GM21825 (cell line): ENCODE results near the gene KRTAP5-1.
"Not testable (repeated sequence)": the region's sequence is repeated elsewhere in the genome, so short reads cannot be mapped to it uniquely, and the experiment has no call there.

Experiments
- ATAC-seq: cut with Tn5 transposase; IDR thresholded peaks from one replicate; pipeline ENCODE4 v1.9.1; 2021; ENCODE audit warnings: mild to moderate bottlenecking, moderate library complexity; ENCODE audit not compliant: unreplicated experiment

Gene KRTAP5-1

DNA sequence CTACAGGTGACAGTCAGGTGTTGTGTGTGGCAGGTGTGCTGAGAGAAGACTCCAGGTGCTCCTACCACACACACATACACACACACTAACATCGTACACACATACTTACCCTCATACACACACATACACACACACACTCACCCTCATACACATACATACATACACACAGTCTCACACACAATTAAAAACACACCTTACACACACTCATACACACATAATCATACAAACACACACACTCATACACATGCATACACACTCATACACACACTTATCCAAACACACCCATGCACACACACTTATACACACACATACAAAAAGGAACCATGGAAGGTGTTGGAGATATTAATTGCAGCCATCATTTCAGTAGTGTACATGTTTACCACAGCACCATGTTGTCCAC, 18.5 kb upstream of the KRTAP5-1 start:
- no peak for ATAC-seq

DNA sequence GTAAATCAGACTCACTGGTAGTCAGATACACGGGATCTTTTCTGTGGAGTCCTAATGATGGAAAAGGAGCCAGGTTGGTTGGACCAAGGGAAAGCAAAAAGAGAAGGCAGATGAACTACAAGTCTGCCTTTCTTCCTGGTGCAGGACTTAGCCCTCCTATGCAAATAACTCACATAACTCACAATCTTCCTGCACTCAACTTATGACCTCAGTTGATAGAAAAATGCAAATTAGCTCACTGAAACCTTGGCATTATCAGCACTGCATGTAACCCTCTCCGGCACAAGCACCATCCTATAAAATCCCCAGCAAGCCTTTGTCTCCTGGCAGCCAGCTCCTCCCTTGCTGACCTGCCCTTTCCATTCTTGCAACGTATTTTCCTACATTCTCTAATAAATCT, 16.6 kb upstream of the KRTAP5-1 start:
- ATAC-seq: not testable (repeated sequence)

DNA sequence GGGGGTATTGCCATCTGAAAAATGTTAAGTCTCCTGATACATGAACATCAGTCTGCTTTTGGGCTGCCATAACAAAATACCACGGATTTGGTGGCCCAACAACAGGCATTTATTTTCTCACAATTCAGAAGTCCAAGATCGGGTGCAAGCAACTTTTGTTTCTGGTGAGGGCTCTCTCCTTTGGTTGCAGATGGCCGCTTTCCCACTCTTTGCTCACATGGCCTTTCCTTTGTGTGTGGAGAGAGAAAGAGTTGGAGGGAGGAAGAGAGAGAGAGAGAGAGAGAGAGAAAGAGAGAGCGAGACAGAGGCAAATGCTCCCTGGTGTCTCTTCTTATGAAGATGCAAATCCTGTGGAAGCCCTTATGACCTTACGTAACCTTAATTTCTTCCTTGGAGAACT, 15.5 kb upstream of the KRTAP5-1 start:
- no peak for ATAC-seq

DNA sequence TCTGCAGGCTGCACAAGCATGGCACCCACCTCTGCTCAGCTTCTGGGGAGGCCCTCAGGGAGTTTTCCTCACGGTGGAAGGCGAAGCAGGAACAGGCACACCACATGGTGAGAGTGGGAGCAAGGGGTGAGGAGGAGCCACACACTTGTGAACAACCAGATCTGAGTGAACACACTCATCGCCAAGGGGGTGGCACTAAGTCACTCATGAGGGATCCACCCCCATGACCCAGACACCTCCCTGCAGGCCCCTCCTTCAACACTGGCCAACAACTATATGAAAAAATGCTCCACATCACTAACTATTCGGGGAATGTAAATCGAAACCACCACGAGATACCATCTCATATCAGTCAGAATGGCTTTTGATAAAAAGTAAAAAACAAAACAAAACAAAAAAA, 13.7 kb upstream of the KRTAP5-1 start:
- ATAC-seq: no peak

DNA sequence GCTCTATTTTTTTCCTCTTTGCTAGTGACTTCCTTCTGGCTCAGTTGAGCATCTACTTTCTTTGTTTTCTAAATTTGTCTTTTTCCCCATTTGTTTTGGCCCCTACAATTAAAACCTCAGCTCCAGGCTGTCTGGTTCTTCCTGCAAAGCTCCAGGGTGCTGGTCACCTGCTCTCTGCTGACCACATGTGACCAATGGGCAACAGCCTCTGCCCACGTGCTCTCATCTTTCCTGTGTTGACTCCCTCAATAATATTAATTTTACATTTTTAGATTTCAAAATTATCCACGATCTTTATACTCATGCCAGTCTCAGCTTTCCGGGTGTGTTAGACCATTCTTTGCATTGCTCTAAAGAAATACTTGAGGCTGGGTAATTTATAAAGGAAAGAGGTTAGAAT, 13.3 kb upstream of the KRTAP5-1 start:
- not testable (repeated sequence) for ATAC-seq

DNA sequence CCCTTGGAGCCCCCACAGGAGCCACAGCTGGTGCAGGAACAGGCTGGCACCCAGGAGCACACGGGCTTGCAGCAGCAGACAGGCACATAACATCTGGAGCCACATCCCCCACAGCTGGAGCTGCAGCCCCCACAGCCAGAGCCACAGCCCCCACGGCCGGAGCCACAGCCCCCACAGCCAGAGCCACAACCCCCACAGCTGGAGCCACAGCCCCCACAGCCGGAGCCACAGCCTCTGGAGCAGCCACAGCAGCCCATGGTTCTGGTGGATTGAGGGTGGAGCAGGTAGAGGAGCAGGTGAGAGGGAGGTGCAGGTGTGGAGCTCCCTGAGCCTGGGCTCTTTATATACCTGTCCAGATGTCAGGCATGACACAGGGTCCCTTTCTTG, 12.9 kb upstream of the KRTAP5-1 start, which contains the start of gene KRTAP5-2:
Gene KRTAP5-2 (minus strand): TSS at position 301 of the 387 bp plus-strand sequence. CDS start 44 bp downstream, at position 257.
- ATAC-seq: no peak

DNA sequence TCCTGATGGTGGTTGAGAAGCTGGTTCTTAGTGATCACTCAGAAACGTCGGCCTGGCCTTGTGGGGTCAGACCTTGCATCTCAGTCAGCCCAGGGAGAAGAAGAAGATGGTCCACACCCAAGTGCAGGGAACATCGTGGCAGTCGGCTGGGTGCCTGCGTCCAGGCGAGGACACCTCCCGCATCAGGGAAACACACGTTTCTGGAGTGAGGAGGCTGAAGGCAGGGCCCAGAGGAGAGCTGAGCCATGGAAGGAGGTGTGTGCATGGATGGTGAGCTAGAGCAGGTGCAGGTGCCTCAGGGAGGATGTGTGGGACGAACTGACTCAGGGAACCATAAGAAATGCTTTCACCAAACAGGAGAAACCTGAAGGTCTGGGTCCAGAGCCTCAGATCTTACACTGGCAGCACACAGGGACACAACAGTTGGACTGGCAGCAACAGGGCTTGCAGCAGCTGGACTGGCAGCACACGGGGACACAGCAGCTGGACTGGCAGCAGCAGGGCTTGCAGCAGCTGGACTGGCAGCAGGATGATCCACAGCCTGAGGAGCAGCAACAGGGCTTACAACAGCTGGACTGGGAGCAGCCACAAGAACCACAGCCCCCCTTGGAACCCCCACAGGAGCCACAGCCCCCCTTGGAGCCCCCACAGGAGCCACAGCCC, 12.4 kb upstream of the KRTAP5-1 start:
- no peak for ATAC-seq

DNA sequence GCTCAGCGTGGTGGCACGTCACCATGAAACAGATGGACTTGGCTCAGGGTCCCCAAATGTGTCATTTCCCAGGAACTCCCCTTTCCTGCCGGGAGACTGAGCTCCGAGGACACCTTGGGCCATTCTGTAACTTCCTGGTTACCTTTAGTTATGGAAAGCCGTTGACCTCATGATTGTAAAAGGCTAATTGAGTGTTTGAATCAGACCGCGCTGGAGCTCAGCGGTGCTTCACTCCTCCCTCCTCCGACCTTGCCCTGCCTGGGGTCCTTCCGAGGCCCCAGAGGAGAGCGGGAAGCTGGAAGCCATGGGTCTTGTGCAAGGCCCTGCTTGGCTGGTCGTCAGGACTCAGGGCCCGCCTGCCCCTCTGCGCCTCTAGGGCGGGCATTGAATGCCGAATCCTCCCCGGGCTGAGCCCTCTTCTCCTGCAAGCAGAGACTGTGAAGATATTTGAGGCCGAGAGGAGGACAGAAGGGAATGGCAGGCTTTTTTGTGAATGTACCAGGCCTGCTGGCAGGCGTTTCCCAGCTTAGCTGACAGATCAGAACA, 11.6 kb upstream of the KRTAP5-1 start:
- not testable (repeated sequence) for ATAC-seq

DNA sequence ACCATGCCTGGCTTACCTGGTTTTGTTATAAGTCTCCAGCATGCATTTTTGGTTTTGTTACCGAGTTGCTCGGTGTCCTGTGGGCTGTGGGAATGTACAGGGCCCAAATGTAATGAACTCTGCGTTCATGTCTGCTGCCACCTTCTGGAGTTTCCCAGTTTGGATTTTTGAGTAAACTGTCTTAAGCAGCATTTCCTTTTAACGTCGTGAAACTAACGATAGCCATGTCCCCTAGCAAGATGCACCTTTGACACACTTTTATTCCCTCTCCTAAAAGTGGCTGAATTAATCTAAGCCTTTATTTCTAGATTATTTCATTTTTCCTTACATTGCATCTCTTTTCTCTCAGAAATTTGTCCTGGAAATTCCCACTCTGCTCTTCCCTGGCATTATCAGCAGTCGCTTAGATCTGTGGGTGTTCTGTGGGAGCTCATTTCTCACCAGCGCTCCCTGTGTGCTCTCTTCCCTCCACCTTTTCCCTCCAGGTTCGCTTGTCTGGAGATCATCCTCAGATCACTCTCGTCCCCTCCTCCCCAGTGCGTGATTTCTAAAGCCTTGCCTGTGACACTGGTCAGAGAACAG, 11.0 kb upstream of the KRTAP5-1 start:
- not testable (repeated sequence) for ATAC-seq

DNA sequence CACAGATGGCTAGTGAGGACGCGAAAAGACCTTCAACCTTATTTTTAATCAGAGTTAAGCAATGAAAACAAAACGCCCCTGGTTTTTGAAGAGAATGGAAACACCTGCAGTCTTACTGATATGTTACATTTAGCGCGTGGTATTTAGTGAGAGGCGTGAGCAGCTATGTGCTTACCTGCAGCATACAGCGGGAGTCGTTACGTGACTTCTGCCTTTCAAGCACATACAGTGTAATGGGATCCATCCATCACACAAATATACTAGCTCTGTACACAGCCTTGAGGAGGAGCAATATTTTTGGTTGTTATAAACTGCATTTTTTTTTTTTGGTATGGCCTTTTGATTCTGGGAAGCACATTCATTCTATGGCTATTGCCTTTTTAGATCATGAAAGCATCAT, 7.5 kb upstream of the KRTAP5-1 start:
- ATAC-seq: no peak

DNA sequence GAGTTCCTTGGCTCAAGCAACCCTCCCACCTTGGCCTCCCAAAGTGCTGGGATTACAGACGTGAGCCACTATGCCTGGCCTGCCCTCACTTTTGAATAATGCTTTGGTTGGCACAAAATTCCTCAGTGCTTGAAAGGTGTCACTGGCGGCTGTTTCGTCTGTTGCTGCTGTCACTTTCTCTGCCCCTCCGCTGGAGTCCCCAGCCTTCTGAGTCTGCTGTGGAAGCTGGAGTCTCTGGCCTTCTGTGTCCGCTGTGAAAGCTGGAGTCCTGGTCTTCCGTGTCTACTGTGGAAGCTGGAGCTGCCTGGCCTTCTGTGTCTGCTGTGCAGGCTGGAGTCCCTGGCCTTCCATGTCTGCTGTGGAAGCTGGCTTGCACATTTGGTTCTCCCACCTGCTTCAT, 4.9 kb upstream of the KRTAP5-1 start:
- ATAC-seq: no peak

DNA sequence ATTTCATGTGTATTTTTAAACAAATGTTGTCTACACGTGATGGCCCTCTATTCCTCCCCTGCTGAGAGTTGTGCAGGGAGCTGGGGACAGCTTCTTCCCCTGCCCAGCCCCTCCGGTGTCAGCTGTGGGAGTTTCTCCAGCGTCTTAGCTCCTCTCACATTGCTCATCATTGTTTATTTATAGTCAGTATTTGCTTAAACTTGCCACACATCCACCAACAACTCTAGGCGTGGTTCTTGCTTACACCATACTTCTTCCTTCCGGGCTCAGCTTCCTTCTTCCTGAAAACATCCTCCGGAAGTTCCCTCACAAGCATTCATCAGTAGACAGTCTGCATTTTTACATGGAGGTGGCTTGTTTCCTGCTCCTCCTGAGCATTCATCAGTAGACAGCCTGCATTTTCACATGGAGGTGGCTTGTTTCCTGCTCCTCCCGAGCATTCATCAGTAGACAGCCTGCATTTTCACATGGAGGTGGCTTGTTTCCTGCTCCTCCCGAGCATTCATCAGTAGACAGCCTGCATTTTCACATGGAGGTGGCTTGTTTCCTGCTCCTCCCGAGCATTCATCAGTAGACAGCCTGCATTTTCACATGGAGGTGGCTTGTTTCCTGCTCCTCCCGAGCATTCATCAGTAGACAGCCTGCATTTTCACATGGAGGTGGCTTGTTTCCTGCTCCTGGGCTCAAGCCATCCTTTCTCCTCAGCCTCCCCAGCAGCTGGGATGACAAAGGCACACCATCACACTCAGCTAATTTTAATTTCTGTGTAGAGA, 4.3 kb upstream of the KRTAP5-1 start:
- not testable (repeated sequence) for ATAC-seq

DNA sequence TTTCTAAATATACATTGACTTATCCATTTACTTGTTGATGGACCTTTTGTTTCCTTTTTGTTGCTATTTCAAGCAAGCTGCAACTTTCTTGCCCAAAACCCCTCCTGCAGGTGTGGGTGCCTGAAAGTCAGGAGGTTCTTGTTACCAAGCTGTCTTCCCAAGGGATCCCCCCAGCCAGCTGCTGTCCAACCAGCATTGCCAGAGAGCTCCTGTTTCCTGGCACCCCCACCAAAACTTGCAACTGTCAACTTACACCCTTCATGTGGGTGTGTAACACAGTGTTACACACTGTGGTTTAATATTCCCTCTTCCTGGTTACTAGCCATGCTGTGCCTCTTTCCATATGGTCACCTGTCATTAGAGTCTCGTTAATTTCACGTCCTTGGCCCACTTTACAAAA, 1.6 kb upstream of the KRTAP5-1 start:
- no peak for ATAC-seq

DNA sequence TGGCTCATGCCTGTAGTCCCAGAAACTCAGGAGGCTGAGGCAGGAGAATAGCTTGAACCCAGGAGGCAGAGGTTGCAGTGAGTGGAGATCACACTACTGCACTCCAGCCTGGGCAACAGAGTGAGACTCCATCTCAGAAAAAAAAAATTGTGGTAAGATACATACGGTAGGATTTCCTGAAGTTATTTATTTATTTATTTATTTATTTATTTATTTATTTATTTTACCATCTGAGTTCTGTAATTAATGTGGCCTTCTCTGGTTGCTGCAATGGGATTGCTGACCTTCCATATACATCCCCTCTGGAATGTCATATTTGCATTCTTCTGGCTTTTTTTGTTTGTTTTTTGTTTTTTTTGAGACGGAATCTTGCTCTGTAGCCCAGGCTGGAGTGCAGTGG, 2.2 kb downstream of the KRTAP5-1 start:
- ATAC-seq: not testable (repeated sequence)

DNA sequence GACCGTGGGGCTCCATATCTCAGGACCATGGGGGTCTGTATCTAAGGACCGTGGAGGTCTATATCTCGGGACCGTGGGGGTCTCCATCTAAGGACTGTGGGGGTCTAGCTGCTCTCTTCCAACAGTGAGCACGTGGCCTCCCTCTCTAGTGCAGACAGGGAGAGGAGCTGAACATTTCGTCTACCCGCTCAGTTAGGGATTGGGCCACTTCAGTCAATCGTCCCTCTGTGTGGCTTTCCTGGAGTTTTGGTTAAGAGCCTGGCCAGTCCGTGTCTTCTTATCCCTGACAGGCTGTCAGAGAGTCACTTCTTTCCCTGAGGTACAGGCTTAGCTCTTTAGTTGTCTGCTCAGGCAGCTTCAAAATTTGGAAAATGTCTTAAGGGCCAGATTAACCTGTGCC, 3.1 kb downstream of the KRTAP5-1 start:
- no peak for ATAC-seq

DNA sequence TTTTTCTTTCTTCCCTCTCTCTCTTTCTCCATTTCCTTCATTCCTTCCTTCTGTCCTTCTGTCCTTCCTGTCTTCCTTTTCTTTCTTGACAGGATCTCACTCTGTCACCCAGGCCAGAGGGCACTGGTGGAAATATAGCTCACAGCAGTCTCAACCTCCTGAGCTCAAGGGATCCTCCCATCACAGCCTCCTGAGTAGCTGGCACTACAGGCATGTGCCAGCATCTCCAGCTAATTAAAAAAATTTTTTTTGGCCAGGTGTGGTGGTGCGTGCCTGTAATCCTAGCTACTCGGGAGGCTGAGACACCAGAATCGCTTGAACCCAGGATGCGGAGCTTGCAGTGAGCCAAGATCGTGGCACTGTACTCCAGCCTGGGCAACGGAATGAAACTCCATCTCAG, 8.3 kb downstream of the KRTAP5-1 start:
- no peak for ATAC-seq

DNA sequence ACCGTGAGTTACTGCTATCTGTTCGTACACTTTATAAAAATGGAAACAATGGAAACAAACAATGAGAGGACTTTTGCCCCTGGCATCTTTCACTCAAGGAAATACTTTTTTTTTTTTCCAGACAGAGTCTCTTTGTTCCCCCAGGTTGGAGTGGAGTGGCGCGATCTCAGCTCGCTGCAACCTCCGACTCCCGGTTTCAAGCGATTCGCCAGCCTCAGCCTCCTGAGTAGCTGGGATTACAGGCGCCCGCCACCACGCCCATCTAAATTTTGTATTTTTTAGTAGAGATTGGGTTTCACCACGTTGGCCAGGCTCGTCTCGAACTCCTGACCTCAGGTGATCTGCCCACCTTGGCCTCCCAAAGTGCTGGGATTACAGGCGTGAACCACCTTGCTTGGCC, 9.3 kb downstream of the KRTAP5-1 start:
- not testable (repeated sequence) for ATAC-seq

DNA sequence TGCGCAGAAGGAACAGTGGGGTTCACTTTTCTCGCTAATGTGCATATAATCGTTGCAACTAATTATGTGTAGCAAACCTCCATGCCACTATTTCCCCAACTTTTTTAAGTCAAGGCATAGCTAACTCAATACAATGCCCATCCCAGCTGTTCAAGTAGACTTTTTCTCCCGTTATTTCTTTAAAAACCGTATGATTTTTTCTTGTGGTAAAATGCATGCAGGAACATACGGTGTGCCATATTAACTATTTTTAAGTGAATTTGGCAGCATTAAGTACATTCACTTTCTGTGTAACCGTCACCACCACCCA, 10.2 kb downstream of the KRTAP5-1 start:
- no peak for ATAC-seq

DNA sequence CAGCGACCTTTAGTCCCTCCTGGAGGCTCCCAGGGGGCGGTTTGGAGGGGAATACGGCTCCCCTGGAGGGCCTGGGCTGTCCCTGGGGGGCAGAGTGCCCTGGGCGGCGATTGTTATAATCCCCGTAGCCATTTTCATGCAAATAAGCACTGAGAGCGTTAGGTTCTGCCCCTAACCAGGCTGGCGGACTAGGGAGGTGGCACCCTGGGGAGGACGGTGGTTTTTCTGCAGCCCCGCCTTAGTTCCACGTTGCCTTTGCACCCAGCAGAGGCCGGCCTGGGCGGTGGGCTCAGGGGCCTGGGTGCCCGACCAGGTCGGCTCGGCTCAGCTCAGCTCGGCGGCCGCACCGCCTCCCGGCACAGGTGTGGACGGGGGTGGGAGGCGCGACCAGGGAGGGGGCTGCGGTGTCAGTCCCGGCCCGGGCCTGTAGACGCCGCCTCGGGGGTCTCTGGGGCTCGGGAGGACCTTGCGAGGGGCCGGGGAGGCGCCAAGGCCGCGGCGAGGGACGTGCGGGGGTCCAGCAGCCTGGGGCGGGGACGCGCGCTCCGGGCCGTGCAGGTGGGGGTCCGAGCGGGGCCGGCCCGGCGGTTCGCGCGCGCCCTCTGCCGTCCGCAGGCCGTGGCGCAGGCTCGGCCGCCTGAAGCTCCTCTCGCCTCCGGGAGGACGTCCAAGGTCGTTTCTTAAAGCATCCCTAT, 10.7 kb downstream of the KRTAP5-1 start:
- ATAC-seq: no peak

DNA sequence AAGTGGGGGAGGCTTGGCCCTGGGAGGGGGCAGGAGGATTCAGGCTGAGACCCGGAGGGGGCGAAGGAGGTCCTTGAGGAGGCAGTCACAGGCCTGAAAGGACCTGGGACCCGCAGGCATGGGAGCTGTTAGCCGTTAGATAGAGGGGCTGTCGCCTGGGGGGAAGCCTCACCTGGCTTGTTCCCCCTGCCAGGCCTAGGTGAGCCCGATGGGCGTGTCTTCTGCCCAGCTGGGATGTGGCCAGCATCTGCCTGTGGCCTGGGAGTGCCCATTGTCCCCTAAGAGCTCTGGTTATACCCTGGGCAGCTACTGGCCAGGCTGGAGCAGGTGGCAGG, 11.2 kb downstream of the KRTAP5-1 start:
- no peak for ATAC-seq

DNA sequence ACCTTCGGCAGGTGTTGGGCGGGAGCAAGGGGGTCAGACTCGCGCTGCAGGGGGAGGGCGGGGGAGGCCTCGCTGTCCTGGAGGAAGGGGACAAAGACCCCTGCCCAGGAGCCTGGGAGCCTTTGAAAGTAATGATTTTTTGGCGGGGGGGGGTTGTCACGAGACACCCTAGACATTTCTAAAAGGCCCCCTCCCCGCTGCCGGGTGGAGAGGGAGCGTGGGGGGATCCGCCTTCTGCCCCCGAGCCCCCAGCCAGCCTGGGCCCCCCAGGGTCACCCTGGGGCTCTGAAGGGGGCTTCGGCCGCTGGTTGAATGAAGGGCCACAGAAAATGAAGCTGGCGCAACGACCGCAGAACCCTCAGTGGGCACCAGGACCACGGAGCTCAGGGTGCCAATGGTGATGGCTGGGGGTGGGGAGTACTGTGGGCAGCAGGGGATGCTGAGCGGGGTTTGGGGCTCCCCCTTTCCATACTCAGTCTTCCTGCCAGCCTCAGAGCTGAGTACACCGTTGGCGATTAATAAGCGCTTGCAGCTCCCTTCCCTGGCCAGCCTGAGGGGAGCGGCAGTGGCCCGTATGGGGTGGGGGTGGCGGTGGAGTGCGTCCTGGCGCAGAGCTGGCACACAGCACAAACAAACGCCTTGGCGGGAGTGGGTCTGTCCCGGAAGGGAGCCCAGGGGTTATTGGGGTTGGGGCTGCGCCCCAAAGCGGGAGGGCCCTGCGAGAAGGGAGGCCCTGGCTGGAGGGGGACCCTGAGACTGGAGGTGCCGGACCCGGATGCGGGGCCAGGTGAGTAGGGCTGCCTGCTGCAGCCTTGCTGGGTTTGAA, 11.8 kb downstream of the KRTAP5-1 start:
- ATAC-seq: no peak
